Right lobe of liver (tissue), 6 donors: Measurements from ENCODE around the gene MSL2. TPM values are rescaled to one million over a fixed set of nuclear protein-coding genes. Genes with fewer than 3 reads are reported as not detected.

Experiments
- ATAC-seq, 4 donors: fragments of 200-7000 bp; cut with Tn5 transposase; one replicate each; pipeline ENCODE4 v1.9.1; 2020; ENCODE audit warnings: mild to moderate bottlenecking in 4 of 4, moderate library complexity in 4 of 4
- DNase-seq, 3 donors: peaks; one replicate each; pipeline ENCODE4 v3.0.0-alpha.2; 2020
- H3K27ac ChIP-seq, 3 donors: fragments of 200-600 bp; one replicate each; pipeline ENCODE4 v1.8.0; 2022
- H3K27me3 ChIP-seq, 2 donors: fragments of 200-600 bp; one replicate each; pipeline ENCODE4 v1.8.0; 2022
- H3K36me3 ChIP-seq, 4 donors: fragments of 200-600 bp; sonication (generic) in 1 of 4; one replicate each; pipeline versions ENCODE4 v1.5.1 to v1.8.0; 2017 to 2022; ENCODE audit warnings: control low read depth in 1 of 4
- H3K4me1 ChIP-seq, 4 donors: fragments of 200-600 bp; sonication (generic) in 1 of 4; one replicate each; pipeline versions ENCODE4 v1.5.1 to v1.8.0; 2017 to 2022; ENCODE audit warnings: control low read depth in 1 of 4
- H3K4me3 ChIP-seq, 3 donors: fragments of 200-600 bp; one replicate each; pipeline ENCODE4 v1.8.0; 2022
- H3K9me3 ChIP-seq, 4 donors: fragments of 200-600 bp; sonication (generic) in 1 of 4; one replicate each; pipeline versions ENCODE4 v1.5.1 to v1.8.0; 2017 to 2022; ENCODE audit warnings: control low read depth in 1 of 4
- CTCF ChIP-seq, 4 donors: fragments of 200-600 bp in 3 of 4; fragments of 450-650 bp in 1 of 4; IDR thresholded peaks; one replicate each; pipeline versions ENCODE4 v1.5.1 to v1.8.0; 2016 to 2022; ENCODE audit warnings: antibody characterized with exemption in 4 of 4, mild to moderate bottlenecking in 2 of 4
- POLR2A ChIP-seq: fragments of 450-650 bp; IDR thresholded peaks from one replicate; pipeline ENCODE4 v1.6.1; 2017; ENCODE audit warnings: antibody characterized with exemption, mild to moderate bottlenecking
- WGBS: methylation state at CpG from one replicate; pipeline ENCODE4 v1.1.6; 2018; ENCODE audit warnings: low coverage, low lambda C conversion rate; ENCODE audit not compliant: insufficient coverage; ENCODE audit errors: missing lambda C conversion rate; 5-methylcytosine and 5-hydroxymethylcytosine counted together
- intact Hi-C, 2 donors: fragments of 100-400 bp; cut with DNase I; formaldehyde crosslinking; loops; one replicate each; pipeline versions ENCODE4 v1.11.2 to v1.14.1; 2022
- long read RNA-seq: library from polyadenylated mRNA; unstranded; transcript quantifications from one replicate; pipeline ENCODE4 v2.0.0, GENCODE V29; 2019
- total RNA-seq, 6 experiments: library from RNA; depleted of rRNA in 2 of 6; stranded (reverse); fragments of >200 nt in 2 of 6; fragmentation: NEBNext Ultra II Directional in 3 of 6; extraction: Animal tissue kit (Norgen Biotek cat#: 25700) in 3 of 6; gene quantifications; one replicate each; pipeline versions ENCODE4 v1.1.0 to v1.2.4, GENCODE V29; 2016 to 2023
- donor health status: DM: no; HTN: yes; CAD: no.
- donor health status: DM: no; HTN: no; CAD: no.
- donor health status: DM: no; HTN: no; CAD: no.
- donor health status: DM: no; HTN: yes; CAD: no.
- donor health status: DM: no; HTN: yes; CAD: no.

MSL2 gene
- 10 to 100 TPM in 5 of 6 experiments, 1 to 10 TPM in 1; 9.1 to 18.4 (median 13.1) TPM for total RNA-seq
- long read RNA-seq: 0 reads

GRCh38 chr3:136196064-136196400 is at the start of gene MSL2:
Gene MSL2, minus strand, starts transcription at chr3:136196335. Its CDS starts 1,222 bp downstream, at chr3:136195113.
- WGBS: 0% methylated on average over 8 of the region's 37 CpGs
- H3K9me3 ChIP-seq: no peaks in the 10 kb centered on the region
- intact Hi-C loops: loop anchor here in 1 of 2 donors (10.0 kb wide), 1 partner anchor 49 kb away; no protein-coding TSS in a partner anchor
- peak within 1 kb of the TSS; percentile 81 to 96 (median 82) for H3K4me3 ChIP-seq
- H3K4me1 ChIP-seq: peaks cover 0 to 33% (median 14%) of the 10 kb centered on the region in 4 donors
- H3K27ac ChIP-seq: peak within 1 kb of the TSS; percentile 99 to 100 (median 99)
- TF ChIP-seq CTCF (IDR thresholded peaks at IDR 0.05) (no peak), POLR2A (peak; percentile 34)
- ATAC-seq: peak; percentile 36 to 61 (median 56)
- no peaks in the 10 kb centered on the region for H3K36me3 ChIP-seq
- DNase-seq: no peak
- no peaks in the 10 kb centered on the region for H3K27me3 ChIP-seq

- intact Hi-C loops: loop anchor here in 1 of 2 donors (10.0 kb wide), 1 partner anchor 51 kb away; the partner anchor contains the start of gene MSL2
- Histone ChIP-seq H3K36me3 (no peaks in the 10 kb centered on the region), H3K4me3 (no peak overlapping the region), H3K27me3 (no peaks in the 10 kb centered on the region), H3K27ac (no peak overlapping the region), H3K4me1 (peaks cover 0 to 6% (median 3%) of the 10 kb centered on the region in 4 donors), H3K9me3 (no peaks in the 10 kb centered on the region)
- DNase-seq: no peak
- TF ChIP-seq POLR2A (no peak), CTCF (IDR thresholded peaks at IDR 0.05) (no peak)
- no peak for ATAC-seq
- 38% methylated on average over 3 of the region's 3 CpGs for WGBS
Observed at GRCh38 chr3:136245691-136246090, 49.6 kb upstream of the MSL2 start.

- TF ChIP-seq CTCF (IDR thresholded peaks at IDR 0.05): no peak
- TF ChIP-seq POLR2A: no peak
- ATAC-seq (no peak), DNase-seq (no peak)
- Histone ChIP-seq H3K4me3 (no peak overlapping the region), H3K36me3 (no peaks in the 10 kb centered on the region), H3K27me3 (no peaks in the 10 kb centered on the region), H3K4me1 (peaks cover 0 to 17% (median 7%) of the 10 kb centered on the region in 4 donors), H3K9me3 (no peaks in the 10 kb centered on the region), H3K27ac (no peak overlapping the region)
- 70% methylated on average over 1 of the region's 1 CpG for WGBS
- intact Hi-C loops: no loop called here
Observed at GRCh38 chr3:136239094-136239493, 43.0 kb upstream of the MSL2 start.

- no peak for TF ChIP-seq CTCF (IDR thresholded peaks at IDR 0.05)
- no peak for TF ChIP-seq POLR2A
- Histone ChIP-seq H3K9me3 (no peaks in the 10 kb centered on the region), H3K27ac (peak overlapping the region in 2 of 3 donors; percentile 21 to 62), H3K4me3 (peak overlapping the region in 1 of 3 donors; percentile 14), H3K27me3 (no peaks in the 10 kb centered on the region), H3K4me1 (peaks cover 0 to 17% (median 7%) of the 10 kb centered on the region in 4 donors), H3K36me3 (no peaks in the 10 kb centered on the region)
- 56% methylated on average over 4 of the region's 4 CpGs for WGBS
- DNase-seq (no peak), ATAC-seq (peak; percentile 82 to 92 (median 90))
- intact Hi-C loops: no loop called here
Observed at GRCh38 chr3:136237961-136238649, 42.0 kb upstream of the MSL2 start.
